Stimulated activated CD4-positive, alpha-beta T cell treated with anti-CD3 and anti-CD28 coated beads, Interleukin-1b, Interleukin-23, amount 100 ng/mL, for 1 hour (primary cell): Measurements from ENCODE around the gene POU2F1.

Experiments
- DNase-seq, 2 donors: peaks; one replicate each; pipeline ENCODE4 v3.0.0-alpha.2; 2020; ENCODE audit warnings: low read depth in 2 of 2

POU2F1 gene

DNA sequence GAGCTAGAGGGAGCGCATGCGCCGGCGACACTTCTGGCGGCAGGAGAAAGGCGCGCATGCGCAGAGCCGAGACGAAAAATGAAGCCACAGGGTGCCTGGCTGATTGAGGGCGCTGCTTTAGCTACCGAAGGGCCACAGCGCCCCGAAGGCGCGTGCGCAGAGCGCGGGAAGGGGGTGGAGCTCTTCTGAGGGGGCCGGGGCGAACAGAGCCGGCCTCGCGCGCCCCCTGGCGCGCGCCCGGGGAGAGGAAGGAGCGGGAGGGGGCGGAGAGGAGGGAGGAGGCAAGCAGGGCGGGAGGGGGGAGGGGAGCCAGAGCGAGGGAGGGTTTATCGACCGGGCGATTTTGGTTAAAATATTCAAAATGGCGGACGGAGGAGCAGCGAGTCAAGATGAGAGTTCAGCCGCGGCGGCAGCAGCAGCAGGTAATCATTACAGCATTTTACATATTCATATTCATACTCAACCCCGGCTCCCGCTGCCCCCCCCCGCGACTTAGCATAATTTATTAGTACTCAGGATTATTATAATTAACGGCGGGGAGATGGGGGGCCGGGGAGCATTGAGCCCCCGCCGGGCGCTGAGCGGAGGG is at the start of gene POU2F1:
POU2F1 (plus strand) TSS at position 350 of the 589 bp plus-strand sequence; CDS start at position 362, 12 bp downstream.
- peak; percentile 95 to 99 for DNase-seq

GRCh38 chr1:167171286-167171929 is 49.3 kb upstream of the POU2F1 start:
- no peak for DNase-seq

- DNase-seq, result no peak
These were observed 47.0 kb upstream of the POU2F1 start for GRCh38 chr1:167173516-167174184.

DNA sequence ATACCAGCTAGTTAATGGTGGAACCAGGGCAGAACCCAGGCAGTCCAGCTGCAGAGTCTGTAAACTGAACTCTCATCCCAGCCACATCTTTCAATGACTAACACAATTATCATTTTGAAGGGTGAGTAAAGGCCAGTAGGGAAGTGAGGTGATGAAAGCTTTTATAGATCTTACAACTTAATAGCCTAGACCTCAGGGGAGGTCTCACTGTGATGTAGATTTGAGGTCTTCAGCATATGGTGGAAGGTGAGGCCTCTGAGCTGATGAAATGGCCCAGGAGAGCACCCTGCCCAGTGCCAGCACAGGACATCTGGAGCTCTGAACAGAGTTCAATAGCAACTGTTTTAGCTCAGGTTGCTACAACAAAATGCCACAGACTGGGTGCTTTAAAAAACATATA is 44.8 kb upstream of the POU2F1 start:
- no peak for DNase-seq

GRCh38 chr1:167178831-167179230 is 41.9 kb upstream of the POU2F1 start:
- DNase-seq, result no peak

GRCh38 chr1:167182571-167183320 is 37.9 kb upstream of the POU2F1 start:
- DNase-seq, result no peak

DNA sequence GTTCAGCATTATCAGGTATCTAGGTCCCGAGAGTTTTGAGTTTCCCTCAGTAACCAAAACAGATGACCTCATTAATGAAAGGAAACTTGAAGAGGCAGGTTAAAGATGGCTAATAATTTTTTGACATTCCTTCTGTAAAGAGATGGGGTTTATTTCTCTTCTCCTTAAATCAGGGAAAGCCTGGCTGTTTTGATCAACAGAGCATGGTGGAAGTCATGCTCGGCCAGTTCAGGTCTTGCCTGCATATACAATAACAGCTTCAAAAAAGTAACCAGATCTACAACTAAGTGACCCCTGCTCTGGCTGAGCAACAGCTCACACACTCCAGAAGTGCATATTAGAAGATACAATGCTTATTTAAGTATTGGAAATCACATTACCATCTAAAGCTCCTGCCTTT is 36.6 kb upstream of the POU2F1 start:
- no peak for DNase-seq

- no peak for DNase-seq
These were observed 35.6 kb upstream of the POU2F1 start for GRCh38 chr1:167185062-167185461.

DNA sequence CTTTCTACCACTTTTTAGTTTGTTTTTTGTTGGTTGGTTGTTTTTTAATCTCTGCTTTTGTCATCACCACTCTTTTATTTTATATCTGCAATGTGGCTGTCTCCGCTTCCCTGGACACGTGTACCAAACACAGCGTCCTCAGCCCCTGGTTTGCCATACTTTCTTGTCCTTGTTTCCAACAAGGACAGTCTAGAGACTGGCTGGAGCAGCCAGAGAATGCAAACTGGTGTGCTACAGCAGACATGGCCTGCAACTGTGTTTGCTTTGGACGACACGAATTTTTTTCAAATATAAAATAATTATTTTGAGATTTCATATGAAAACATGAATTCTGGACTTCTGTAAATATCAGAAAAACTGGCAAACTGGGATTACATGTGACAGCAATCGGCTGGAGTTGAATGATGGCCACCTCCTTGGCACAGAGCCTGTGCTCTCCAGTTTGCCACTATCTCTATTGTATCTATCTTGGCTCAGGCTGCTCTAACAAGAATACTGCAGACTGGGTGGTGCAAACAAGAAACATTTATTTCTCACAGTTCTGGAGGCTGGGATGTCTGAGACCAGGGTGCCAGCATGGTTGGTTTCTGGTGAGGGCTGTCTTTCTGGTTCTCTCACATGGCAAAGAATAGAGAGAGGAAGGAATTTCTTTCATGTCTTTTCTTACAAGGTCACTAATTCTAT is 34.6 kb upstream of the POU2F1 start:
- no peak for DNase-seq

DNA sequence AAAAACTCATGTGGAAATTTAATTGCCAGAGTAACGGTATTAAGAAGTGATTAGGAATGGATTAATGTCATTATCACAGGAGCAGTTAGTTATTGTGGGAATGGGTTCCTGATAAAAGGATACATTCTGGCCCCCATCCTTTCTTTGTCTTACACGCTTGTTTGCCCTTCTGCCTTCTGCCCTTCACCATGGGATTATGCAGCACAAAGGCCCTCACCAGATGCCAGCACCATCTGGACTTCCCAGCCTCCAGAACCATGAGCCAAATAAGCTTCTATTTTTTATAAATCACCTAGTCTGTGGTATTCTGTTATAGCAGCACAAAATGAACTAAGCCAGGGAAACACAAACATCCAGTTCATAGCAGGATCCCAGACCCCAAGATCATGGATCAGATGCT is 33.9 kb upstream of the POU2F1 start:
- DNase-seq, result no peak

GRCh38 chr1:167190747-167191237 is 29.9 kb upstream of the POU2F1 start:
- DNase-seq, result no peak

DNA sequence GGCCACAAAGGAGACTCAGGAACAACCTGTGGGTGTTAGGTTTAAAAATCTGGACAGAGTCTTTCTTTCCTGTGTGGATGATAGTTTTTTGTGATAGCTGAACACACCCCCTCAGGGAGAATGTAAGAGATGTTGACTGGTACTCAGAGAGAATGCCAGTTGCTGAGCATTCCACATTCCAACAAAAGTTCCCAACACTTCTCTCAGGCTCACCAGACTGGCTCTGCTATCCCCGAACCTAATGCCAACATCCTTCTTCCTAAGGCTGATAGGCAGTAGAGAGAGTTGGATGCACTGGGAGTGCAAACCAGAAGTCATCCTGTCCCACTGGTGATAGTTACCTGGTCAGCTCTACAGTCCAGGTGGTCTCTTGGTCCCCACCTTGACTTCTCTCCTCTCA is 28.7 kb upstream of the POU2F1 start:
- DNase-seq, result no peak

GRCh38 chr1:167194182-167194581 is 26.5 kb upstream of the POU2F1 start:
- no peak for DNase-seq

GRCh38 chr1:167196166-167196565 is 24.5 kb upstream of the POU2F1 start:
- no peak for DNase-seq

DNA sequence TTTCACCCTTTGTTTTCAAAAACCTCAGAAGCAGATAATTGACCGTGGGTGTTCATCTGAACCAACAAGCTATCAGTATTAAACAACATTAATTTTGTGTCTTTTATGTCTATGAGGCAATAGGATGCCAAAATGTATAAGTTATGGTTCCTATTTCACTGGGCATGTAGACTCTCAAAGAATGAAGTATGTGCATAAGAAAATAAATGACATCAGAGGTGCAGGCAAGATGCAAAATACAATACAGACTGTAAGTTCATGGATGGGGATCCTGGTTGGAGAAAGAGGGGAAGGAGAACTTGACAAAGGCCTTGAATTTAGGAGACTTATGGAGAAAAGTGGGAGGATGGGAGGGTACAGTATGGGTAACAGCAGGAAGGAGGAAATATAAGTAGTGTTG is 23.4 kb upstream of the POU2F1 start:
- DNase-seq, result no peak

GRCh38 chr1:167197692-167198091 is 23.0 kb upstream of the POU2F1 start:
- DNase-seq, result no peak

GRCh38 chr1:167198518-167199133 is 22.1 kb upstream of the POU2F1 start:
- no peak for DNase-seq

DNA sequence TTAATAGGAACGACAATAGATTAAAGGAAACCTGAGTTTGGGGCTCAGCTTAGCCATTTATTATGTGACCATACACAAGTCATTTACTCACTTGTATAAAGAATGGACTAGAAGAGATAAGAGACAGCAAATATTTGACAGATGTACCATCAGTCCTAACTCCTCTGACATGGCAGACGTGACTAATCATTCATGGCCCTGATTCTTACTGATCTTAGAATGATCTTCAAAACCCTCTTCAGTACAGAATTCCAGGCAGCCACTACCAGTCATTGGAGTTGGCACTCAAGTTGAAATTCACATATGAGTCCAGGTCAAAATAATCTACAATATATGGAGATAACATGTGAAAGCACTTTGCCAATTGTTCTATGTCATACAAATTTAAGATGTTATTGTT is 21.0 kb upstream of the POU2F1 start:
- DNase-seq, result no peak

GRCh38 chr1:167200272-167200671 is 20.4 kb upstream of the POU2F1 start:
- DNase-seq, result no peak

- no peak for DNase-seq
These were observed 19.9 kb upstream of the POU2F1 start for GRCh38 chr1:167200749-167201148.

GRCh38 chr1:167202049-167202448 is 18.6 kb upstream of the POU2F1 start:
- DNase-seq, result no peak
